HuH-7.5 (cell line): Measurements from ENCODE around the gene TCAF1.
A peak's percentile ranks its signal among the peaks of the same experiment; 100 is the strongest.
"Not testable (repeated sequence)": the region's sequence is repeated elsewhere in the genome, so short reads cannot be mapped to it uniquely, and the experiment has no call there.

Source experiments
- DNase-seq: peaks from one replicate; pipeline ENCODE4 v3.0.0; 2011; ENCODE audit warnings: low spot score

The TCAF1 gene

DNA sequence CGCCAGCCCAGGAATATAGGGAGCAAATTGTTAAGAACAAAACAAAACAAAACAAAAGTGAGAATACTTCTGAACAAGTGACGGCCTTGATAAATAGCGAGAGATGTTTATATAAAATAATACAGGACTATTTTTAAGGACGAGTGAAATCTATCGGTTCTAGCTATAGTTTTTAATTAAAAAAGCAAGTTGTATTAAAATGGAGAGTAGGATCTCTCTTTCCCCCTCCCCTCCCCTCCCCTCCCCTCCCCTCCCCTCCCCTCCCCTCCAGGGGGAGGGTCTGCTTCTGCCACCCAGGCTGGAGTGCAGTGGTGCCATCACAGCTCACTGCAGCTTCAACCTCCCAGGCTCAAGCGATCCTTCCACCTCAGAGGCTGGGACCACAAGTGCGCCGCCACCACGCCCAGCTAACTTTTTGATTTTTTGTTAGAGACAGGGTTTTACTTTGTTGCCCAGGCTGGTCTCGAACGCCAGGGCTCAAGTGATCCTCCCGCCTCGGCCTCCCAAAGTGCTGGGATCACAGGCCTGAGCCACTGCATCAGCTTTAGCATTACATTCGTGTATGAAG lies 440 bp upstream of the TCAF1 start:
- no peak for DNase-seq

DNA sequence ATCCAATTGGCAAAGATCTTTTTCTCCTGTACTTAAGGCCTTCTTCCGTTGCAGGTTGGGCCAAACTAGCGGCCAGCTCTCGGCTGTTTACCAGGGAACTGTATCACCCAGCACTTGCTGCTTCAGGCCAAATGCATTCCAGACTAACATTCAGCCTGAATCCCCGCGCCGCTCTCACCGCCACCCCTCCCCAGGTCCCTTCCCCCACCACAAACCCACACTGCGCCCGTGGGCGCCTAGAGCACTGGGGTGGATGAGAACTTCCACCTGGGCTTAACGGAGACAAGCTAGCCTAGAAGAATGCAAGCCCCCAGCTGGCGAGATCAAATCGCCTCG lies 676 bp downstream of the TCAF1 start:
- DNase-seq, result no peak

DNA sequence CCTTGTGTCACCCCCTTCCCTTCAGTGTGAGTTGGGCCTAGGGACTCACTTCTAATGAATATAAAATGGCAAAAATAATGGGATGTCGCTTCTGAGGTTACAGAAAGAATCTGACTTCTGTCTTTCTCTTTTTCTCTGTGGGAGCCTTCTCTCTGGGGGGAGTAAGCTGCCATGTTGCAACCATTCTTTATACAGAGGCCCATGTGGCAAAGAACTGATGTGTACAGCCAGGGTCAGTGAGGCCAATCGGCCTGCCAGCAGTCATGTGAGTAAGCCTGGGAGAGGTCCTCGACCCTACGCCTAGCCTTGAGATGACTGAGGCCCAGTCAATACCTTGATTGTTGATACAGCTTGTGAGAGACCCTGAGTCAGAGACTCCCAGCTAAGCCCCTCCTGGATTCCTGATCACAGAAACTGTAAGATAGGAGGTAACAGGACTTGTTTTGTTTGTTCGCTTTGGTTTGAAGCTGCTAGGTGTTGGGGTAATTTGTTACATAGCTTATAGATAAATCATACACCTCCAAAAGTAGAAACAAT lies 1.7 kb downstream of the TCAF1 start:
- DNase-seq, result peak; percentile 38

- DNase-seq, result no peak
These were observed 3.2 kb downstream of the TCAF1 start for GRCh38 chr7:143898810-143899209.

GRCh38 chr7:143896667-143897066 lies 5.3 kb downstream of the TCAF1 start:
- no peak for DNase-seq

DNA sequence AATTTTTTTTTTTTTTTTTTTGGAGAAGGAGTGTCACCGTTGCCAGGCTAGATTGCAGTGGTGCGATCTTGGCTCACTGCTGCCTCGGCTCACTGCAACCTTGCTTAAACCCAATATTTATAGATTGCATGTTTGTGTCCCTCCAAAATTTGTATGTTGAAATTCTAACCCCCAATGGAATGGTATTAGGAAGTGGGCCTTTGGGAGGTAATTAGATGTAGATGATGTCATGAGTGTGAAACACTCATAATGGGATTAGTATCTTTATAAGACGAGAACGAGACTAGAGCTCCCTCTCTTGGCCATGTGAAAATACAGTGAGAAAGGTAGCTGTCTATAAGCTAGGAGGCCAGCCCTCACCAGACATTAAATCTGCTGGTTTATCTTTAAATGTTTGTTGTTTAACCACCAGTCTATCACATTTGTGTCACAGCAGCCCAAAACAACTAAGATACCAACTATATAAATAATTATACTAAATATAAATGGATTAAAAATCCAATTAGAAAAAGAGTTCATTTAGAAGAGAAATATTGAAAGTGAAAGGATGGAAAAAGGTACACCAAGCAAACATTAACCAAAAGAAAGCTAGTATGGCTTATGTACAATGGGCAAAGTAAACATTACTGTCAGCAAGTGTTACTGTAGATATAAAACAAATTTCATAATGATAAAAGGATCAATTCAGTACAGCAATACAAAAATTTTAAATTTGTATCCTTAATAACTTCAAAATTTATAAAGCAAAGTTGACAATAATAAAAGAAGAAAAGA lies 9.3 kb downstream of the TCAF1 start:
- DNase-seq, result no peak

GRCh38 chr7:143891457-143891856 lies 10.5 kb downstream of the TCAF1 start:
- no peak for DNase-seq

- no peak for DNase-seq
These were observed 11.4 kb downstream of the TCAF1 start for GRCh38 chr7:143890558-143890957.

- no peak for DNase-seq
These were observed 12.9 kb downstream of the TCAF1 start for GRCh38 chr7:143889068-143889467.

- no peak for DNase-seq
These were observed 15.0 kb downstream of the TCAF1 start for GRCh38 chr7:143886826-143887477.

GRCh38 chr7:143885951-143886350 lies 16.0 kb downstream of the TCAF1 start:
- no peak for DNase-seq

GRCh38 chr7:143884969-143885559 lies 16.9 kb downstream of the TCAF1 start:
- no peak for DNase-seq

DNA sequence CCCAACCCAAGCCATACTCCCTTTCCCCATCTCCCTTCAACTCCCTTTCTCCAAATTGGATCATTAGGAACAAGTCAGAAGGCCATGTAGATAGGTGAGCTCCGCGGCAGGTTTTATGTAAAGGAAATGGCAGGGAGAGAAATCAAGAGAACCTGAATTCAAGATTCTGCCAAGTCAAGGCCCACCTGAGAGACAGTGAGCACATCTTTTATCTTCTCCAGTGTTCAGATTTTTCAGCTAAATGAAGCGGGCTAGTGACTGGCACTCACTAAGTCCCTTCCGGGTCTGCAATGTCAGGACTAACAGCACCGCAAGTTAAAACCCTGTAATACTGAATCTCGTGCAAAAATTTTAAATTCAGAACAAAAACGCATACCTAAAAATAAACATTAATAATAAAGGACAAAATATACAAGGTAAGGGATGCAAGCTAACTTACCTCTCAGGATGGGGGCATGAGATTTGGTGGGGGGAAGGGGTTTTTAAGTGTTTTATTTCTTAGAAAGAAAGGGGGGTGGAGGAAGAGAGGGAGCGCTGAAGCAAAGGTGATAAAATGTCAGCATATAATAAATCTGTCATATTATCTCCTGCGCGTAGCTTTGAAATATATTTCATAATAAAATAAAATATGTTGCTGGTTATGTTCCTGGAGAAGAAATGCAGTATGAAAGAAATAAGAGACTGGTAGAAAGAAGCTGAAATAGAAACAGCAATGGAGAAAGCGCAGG lies 17.6 kb downstream of the TCAF1 start:
- no peak for DNase-seq

DNA sequence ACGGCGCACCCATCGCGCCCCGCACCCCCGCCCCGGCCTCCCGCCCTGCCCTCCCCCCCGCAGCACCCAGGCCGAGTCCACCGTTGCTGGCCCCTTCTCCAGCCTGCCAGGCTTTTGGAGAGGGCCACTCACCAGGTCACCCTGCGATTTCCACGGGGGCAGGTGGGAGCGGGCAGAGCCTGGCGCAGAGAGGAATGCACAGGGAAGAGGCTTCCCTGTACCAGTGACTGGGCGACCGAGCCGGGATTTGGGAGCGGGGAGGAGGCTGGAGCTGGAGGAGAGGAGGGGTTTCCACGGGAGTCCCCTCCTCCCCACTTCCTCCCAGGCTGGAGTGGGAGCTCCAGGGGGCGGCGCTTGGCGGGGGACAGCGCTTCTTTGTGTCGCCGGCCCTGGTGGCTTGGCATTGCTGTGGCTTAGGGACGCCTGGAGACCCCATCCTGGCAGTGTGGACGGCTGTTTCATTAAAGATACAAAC lies 19.3 kb downstream of the TCAF1 start:
- peak; percentile 39 for DNase-seq

- DNase-seq, result peak; percentile 47
These were observed 19.9 kb downstream of the TCAF1 start for GRCh38 chr7:143882020-143882603.

DNA sequence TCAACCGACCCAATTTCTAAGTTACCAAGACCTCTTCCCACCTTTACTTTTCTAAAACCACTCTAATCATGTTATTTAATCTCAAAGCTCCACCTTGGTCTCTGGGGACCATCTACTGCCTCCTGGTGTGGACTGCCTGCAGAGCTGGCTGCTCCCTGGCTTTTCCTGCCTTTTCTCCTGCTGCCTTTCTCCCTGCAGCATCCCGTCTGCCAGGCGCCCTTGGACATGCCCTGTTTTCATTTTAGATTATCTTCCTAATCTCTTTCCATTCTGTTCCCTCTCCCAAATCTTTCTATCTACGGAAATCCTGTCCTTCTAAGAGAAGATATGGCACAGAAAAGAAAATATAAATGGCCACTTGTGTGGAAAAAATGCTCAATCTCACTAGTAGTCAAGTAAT lies 23.1 kb downstream of the TCAF1 start:
- DNase-seq, result no peak

GRCh38 chr7:143877098-143877497 lies 24.9 kb downstream of the TCAF1 start:
- no peak for DNase-seq

DNA sequence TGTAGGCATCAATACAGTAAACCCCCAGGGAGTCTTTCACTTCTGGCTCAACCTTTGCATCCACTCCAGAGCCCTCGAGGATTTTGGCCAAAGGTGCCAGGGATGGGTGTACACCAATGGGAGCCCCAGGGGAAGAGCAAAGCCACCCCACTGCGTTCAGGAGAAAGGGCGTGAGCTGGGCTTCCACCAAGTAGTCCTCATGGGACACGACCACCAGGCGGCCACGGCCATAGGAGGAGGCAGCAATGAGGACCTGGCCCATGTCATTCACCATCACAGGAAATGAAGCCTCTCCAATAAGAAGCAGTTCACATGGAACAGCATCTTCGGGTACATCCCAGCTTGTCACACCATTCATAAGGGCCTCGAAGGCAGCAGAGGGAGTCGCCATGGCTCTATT lies 25.8 kb downstream of the TCAF1 start:
- no peak for DNase-seq

DNA sequence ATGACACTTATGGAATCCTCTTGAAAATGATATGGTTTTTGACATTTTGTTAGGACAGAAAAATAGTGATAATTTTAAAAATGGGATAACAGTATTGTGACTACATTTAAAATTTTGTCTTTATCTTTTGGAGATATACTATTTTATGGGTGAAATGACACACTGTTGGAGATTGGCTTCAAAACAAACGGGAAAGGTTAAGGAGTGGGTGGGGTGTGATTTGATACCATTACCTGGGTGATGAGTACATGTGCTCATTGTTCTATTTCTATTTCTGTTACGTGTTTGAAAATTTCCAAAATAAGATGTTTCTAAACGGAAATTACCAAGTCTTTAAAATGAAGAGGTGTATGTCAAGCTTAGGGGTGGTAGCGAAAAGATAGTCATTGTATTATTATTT lies 28.7 kb downstream of the TCAF1 start:
- DNase-seq, result not testable (repeated sequence)

- not testable (repeated sequence) for DNase-seq
These were observed 30.4 kb downstream of the TCAF1 start for GRCh38 chr7:143871534-143871933.

DNA sequence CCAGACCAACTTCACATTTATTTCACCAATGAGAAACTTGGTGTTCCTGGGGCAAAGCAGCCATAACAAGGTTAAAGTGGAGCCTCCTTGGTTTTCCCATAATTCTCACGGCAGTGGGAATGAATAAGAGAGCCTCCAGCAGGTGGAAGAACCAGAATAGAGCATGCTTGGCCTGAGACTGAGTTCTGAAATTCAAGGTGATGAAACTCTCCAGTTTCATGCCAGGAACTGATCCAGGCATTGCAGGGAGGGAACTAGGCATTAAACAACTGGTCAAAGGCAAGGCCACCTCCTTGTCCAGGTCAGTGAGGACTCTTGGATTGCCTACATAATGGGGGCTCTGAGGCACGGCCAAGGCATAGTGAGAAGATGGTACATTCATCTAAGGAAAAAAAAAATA lies 44.0 kb downstream of the TCAF1 start:
- not testable (repeated sequence) for DNase-seq

DNA sequence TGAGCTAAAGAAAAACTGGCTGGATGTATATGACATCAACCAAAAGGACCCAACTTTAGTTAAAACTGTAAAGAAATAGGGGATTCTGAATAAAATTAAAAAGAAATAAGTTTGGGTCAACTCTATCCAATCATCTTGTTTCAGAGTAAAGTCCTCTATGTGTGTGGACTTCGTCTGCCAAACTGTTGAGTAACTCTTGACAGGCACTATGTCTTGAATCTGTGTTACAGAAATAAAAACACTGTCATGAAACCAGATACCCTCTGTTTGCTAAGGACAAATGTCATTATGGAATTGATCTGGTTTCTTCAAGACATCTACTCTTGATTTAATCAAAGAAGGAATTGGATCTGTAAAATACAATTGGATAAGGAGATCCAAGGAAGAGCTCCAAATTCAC lies 46.5 kb downstream of the TCAF1 start:
- DNase-seq, result not testable (repeated sequence)
